Left lung (tissue), 10 donors: ENCODE results near the gene TNFRSF1B. TPM values are rescaled to one million over a fixed set of nuclear protein-coding genes. Genes with fewer than 3 reads are reported as not detected.

Experiments
- ATAC-seq: fragments of 200-7000 bp; cut with Tn5 transposase; one replicate; pipeline ENCODE4 v1.9.1; 2020; ENCODE audit warnings: moderate library complexity
- DNase-seq, 4 donors: peaks; one replicate each; pipeline ENCODE4 v3.0.0-alpha.2; 2013 to 2020
- H3K27ac ChIP-seq, 2 donors: fragments of 200-600 bp; sonication (generic) in 1 of 2; one replicate each; pipeline versions ENCODE4 v1.5.0 to v1.8.0; 2020 to 2021
- H3K27me3 ChIP-seq, 2 donors: fragments of 200-600 bp; sonication (generic) in 1 of 2; one replicate each; pipeline versions ENCODE4 v1.5.0 to v1.8.0; 2020 to 2021
- H3K36me3 ChIP-seq, 2 donors: fragments of 200-600 bp; sonication (generic) in 1 of 2; one replicate each; pipeline versions ENCODE4 v1.5.0 to v1.8.0; 2020 to 2021
- H3K4me1 ChIP-seq, 2 donors: fragments of 200-600 bp; one replicate each; pipeline ENCODE4 v1.8.0; 2021
- H3K4me3 ChIP-seq, 2 donors: fragments of 200-600 bp; sonication (generic) in 1 of 2; one replicate each; pipeline versions ENCODE4 v1.5.0 to v1.8.0; 2020 to 2021; ENCODE audit warnings: mild to moderate bottlenecking in 1 of 2
- H3K9me3 ChIP-seq, 2 donors: fragments of 200-600 bp; sonication (generic) in 1 of 2; one replicate each; pipeline versions ENCODE4 v1.5.0 to v1.8.0; 2020 to 2021
- CTCF ChIP-seq, 2 donors: fragments of 200-600 bp; sonication (generic) in 1 of 2; IDR thresholded peaks; one replicate each; pipeline versions ENCODE4 v1.5.0 to v1.8.0; 2021; ENCODE audit warnings: antibody characterized with exemption in 2 of 2
- intact Hi-C, 2 donors: fragments of 100-400 bp; cut with DNase I; formaldehyde crosslinking; loops; one replicate each; pipeline versions ENCODE4 v1.11.2 to v1.14.2; 2022
- polyA plus RNA-seq, 6 donors: library from polyadenylated mRNA; unstranded; fragments of 120-200 nt; gene quantifications; one replicate each; pipeline ENCODE4 v1.2.1, GENCODE V29; 2013; ENCODE audit not compliant: insufficient read length in 6 of 6
- total RNA-seq, 2 donors: library from RNA; stranded (reverse); fragmentation: NEBNext Ultra II Directional; extraction: Animal tissue kit (Norgen Biotek cat#: 25700); gene quantifications; one replicate each; pipeline ENCODE4 v1.2.1, GENCODE V29; 2021
- donor health status: DM: no; HTN: yes; CAD: no.
- donor health status: DM: no; HTN: no; CAD: no.

Gene TNFRSF1B
- total and polyA plus RNA-seq, 8 donors, result 15.0 to 109 (median 17.9) TPM

GRCh38 chr1:12174924-12175810 lies 8.4 kb downstream of the TNFRSF1B start:
- no peaks in the 10 kb centered on the region for H3K9me3 ChIP-seq
- TF ChIP-seq CTCF (IDR thresholded peaks at IDR 0.05), result no peak
- DNase-seq (peak in 3 of 4 donors; percentile 38 to 87 (median 70)), ATAC-seq (no peak)
- intact Hi-C loops, result no loop called here
- peaks cover 0 to under 1% of the 10 kb centered on the region in 2 donors for H3K36me3 ChIP-seq
- no peak overlapping the region for H3K4me3 ChIP-seq
- H3K27ac ChIP-seq, result peak overlapping the region; percentile 67 to 94
- no peaks in the 10 kb centered on the region for H3K27me3 ChIP-seq
- peaks cover 48 to 100% of the 10 kb centered on the region in 2 donors for H3K4me1 ChIP-seq

- intact Hi-C loops, result no loop called here
- TF ChIP-seq CTCF (IDR thresholded peaks at IDR 0.05), result no peak
- no peak for DNase-seq
- no peak for ATAC-seq
- Histone ChIP-seq H3K36me3 (peaks cover 0 to 11% of the 10 kb centered on the region in 2 donors), H3K4me3 (no peak overlapping the region), H3K4me1 (peaks cover 57 to 100% of the 10 kb centered on the region in 2 donors), H3K27me3 (no peaks in the 10 kb centered on the region), H3K9me3 (no peaks in the 10 kb centered on the region), H3K27ac (peak overlapping the region; percentile 15 to 94)
Observed at GRCh38 chr1:12176298-12177118, 9.7 kb downstream of the TNFRSF1B start.

- peaks cover 0 to 18% of the 10 kb centered on the region in 2 donors for H3K36me3 ChIP-seq
- ATAC-seq (no peak), DNase-seq (peak in 1 of 4 donors; percentile 63)
- intact Hi-C loops, result no loop called here
- no peak for TF ChIP-seq CTCF (IDR thresholded peaks at IDR 0.05)
- peaks cover 57 to 100% of the 10 kb centered on the region in 2 donors for H3K4me1 ChIP-seq
- peak overlapping the region; percentile 72 to 94 for H3K27ac ChIP-seq
- no peaks in the 10 kb centered on the region for H3K9me3 ChIP-seq
- H3K4me3 ChIP-seq, result no peak overlapping the region
- no peaks in the 10 kb centered on the region for H3K27me3 ChIP-seq
Observed at GRCh38 chr1:12177156-12177998, 10.6 kb downstream of the TNFRSF1B start.

DNA sequence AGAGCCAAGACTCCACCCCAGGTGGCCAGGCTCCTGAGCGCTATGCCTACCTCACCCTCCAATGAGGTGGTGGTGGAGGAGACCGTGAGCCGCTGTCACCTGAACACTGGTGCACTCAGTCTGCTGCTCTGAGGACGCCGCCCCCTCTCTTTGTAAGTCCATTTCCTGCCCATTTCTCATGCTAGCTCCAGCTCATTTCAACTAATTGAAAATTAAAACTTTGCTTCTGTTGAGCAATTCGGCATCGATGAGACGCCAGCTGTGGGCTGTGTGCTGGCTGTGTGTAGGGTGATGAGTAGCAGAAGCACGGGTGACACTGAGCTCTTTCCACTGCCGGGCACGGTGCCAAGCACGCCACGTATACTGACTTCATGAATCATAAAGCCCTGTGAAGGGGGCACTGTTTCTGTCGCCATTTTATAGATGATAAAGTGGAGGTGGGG lies 11.2 kb downstream of the TNFRSF1B start:
- peak; percentile 3 for ATAC-seq
- peak overlapping the region; percentile 72 to 94 for H3K27ac ChIP-seq

More for the DNA sequence above, 11.2 kb downstream of the TNFRSF1B start:
- peaks cover 0 to 18% of the 10 kb centered on the region in 2 donors for H3K36me3 ChIP-seq
- peaks cover 61 to 100% of the 10 kb centered on the region in 2 donors for H3K4me1 ChIP-seq
- H3K4me3 ChIP-seq, result no peak overlapping the region
- intact Hi-C loops, result no loop called here
- DNase-seq, result peak in 3 of 4 donors; percentile 71 to 89 (median 79)
- no peaks in the 10 kb centered on the region for H3K9me3 ChIP-seq
- no peak for TF ChIP-seq CTCF (IDR thresholded peaks at IDR 0.05)
- H3K27me3 ChIP-seq, result no peaks in the 10 kb centered on the region
